GM19324 (cell line): ENCODE measurements around the gene CAPNS2.
"Not testable (repeated sequence)": the region's sequence is repeated elsewhere in the genome, so short reads cannot be mapped to it uniquely, and the experiment has no call there.

Experiments
- ATAC-seq: cut with Tn5 transposase; IDR thresholded peaks from one replicate; pipeline ENCODE4 v1.9.1; 2021; ENCODE audit warnings: mild to moderate bottlenecking, moderate library complexity; ENCODE audit not compliant: unreplicated experiment, low FRiP score

CAPNS2 gene

DNA sequence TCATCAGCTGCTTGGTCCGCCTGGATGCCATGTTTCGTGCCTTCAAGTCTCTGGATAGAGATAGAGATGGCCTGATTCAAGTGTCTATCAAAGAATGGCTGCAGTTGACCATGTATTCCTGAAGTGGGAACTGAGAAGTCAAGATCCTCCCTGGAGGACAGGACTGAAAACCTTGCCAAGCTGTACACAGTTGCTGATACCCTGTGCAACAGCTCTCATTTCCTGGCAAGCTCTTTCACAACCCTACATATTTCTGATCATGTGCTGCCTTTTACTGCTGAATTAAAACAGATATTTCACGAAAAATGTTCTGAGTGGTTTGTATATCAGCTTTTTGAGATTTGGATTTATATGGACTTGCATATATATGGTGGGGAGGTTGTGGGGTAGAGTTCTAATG lies 898 bp downstream of the CAPNS2 start:
- ATAC-seq: no peak

DNA sequence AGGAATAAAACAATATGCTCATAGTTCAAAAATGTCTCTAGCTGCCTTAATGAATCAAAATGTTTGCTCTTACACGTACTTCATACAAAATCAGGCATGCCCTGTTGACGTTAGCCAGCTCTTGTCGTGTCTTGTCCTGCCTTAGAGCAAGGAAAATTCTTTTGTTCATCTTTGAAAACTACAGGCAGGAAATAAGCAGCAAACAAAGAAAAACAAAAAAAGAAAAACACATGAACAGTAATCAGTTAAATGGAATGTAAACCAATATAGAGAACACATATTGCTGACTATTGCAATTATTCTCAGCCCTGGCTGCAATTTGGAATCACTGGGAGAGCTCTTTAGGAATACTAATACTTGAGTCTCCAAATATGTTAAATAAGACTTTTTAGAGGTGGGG lies 1.7 kb downstream of the CAPNS2 start:
- no peak for ATAC-seq

DNA sequence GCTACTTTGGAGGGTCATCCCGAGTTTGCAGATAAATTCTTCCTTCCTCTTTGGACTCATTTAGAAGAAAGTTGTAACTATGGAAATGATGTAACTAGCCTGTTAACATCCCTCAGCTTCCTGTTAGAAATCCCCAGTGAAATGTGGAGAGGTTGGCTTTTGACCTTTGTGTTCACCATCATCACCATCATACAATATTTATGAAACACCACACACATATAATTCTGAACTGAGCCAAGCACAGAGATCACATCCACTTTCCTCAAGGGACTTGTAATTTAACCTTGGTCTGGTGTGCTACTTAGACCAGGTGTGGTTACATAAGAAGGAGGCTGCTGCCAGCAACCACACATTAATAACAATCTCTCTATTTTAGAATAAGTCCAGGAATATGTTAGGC lies 2.5 kb downstream of the CAPNS2 start:
- ATAC-seq: no peak

DNA sequence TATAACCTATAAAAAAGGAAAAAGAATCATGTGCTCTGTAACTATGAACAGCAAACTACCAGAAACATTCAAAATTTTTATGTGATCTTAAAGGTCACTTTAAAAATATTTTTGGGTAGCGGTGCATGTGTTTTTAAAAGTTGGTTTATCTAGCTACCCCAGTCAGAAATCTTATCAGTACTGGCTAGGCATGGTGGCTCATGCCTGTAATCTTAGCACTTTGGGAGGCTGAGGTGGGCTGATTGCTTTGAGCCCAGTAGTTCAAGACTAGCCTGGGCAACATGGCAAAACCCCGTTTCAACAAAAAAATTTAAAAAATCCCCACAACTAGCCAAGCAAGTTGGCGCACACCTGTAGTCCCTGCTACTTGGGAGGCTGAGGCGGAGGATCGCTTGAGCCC lies 3.7 kb downstream of the CAPNS2 start:
- ATAC-seq: no peak

DNA sequence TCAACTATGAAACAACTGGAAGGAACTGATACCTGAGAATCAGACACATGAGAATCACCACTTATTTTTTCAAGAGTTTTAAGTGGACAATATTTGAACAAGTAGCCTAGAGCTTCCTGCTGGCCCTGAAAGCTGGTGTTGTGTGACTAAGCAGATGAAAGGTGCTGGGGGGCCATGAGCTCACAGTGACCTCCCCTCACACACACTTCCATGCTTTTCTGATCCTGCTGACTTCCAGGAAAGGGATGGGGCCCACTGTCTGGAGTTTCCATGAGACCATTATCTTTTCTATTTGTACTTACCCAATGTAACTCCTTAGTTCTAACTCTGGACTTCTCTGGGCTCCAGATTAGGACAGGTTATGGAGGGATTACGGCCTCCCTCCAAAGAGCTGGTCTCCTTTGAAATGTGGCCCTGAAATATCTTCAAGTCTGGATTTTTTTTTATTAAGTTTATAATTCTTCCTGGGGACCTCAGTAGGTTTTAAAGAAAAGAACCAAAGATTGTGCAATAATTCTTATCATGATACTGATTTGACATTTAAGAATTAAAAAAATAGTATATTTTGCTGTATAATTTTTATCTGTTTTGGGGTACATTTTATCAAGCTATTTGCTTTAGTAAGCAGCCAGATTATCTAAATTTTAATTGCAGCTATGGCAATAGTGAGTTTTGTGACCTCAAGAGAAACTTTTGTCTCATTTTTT lies 4.9 kb downstream of the CAPNS2 start:
- no peak for ATAC-seq

DNA sequence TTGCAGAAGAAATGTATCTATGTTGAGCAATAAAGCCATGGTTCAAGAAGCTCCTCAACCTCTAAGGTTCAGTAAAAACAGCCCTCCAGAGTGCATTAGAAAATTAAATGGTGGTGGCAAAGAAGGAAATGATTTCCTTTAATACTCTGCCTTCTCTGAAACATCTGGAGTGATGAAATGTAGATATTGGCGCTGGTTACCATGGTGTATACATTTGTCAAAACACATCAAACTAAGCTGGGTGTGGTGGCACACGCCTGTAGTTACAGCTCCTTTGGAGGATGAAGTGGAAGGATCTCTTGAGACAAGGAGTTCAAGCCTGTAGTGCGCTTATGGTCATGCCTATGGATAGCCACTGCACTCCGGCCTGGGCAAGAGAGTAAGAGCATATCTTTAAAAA lies 6.0 kb downstream of the CAPNS2 start:
- no peak for ATAC-seq

DNA sequence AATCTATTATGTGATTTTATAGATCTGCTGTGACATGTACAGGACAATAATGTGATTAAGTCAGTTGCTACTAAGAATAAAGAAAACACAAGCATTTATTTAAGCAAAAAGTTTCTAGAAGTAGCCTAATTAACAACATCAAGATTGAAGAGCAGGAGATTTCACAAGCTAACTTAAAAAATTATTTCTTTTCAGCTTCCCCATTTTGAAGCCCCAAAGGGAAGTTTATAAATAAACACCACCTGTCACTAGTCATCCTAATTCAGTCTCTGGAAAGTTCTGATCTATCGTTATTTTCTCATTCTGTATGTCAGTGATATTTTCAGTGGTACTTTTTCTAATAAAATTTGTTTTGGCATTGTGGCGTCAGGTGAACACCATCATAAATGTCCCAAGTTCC lies 8.3 kb downstream of the CAPNS2 start:
- no peak for ATAC-seq

DNA sequence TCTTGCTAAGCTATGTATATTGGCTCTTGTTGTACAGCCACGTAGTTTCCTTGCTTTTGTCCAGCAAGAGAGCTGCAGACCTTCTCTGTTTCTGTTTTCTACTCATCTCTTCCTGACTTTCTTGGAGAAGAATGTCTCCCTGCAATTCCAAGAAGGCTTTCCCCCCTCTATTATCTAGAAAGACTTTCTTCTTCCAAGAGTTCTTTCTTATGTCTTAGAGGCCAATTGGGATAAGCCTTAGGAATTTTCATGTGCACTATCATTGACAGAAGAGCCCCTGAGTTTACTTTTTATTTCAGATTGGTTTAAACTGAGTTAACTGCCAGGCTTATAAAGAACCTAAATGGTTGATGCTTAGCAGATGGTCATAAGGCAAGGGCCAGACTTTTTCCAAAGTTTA lies 9.0 kb downstream of the CAPNS2 start:
- ATAC-seq: no peak

DNA sequence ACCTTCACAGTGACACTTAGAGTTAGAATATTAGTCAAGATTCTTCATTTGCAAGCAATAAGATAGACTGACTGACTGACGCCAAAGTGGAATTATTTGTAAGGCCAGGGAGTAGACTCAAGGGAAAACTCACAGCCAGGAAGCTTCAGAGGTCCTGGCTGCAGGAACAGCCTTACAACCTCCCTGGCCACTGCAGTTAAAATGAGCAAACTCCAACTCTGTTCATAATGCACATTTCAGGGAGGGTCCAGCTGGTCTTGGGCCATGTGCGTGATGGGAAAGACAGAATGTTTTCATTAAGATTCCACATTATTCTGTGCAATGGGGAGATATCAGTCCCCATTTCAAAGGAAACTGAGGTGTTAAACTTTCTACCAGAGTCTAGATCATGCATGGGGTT lies 9.9 kb downstream of the CAPNS2 start:
- ATAC-seq: no peak

DNA sequence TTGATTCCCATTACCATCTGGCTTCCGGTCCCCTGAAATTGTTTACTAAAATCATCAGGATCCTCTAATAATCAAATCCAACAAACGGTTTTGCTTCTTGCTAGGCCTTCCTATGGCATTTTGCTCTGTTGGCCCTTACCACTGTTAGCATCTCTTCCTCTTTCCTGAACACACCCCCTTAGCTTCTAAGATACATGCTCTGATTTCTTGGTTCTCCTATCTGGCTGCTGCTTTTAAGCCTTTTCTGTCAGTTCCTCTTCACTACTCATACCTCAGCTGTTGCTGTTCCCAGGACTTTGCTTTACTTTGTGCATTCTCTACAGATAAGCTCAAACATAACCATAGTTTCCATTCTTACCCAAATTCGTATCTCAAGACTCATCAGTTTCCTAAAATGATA lies 11.4 kb downstream of the CAPNS2 start:
- ATAC-seq: no peak

DNA sequence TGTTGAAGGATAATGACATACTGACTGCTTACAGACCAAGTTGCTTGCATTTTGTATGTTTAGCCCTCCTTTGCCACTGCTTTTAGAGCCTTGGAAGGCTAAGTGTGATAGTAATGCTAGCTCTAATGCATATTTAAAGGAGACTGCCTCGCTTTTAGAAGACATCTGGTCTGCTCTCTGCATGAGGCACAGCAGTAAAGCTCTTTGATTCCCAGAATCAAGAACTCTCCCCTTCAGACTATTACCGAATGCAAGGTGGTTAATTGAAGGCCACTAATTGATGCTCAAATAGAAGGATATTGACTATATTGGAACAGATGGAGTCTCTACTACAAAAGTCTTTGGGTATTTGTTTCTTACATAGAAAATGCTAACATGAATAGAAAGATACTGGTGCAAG lies 19.1 kb downstream of the CAPNS2 start:
- ATAC-seq: no peak

DNA sequence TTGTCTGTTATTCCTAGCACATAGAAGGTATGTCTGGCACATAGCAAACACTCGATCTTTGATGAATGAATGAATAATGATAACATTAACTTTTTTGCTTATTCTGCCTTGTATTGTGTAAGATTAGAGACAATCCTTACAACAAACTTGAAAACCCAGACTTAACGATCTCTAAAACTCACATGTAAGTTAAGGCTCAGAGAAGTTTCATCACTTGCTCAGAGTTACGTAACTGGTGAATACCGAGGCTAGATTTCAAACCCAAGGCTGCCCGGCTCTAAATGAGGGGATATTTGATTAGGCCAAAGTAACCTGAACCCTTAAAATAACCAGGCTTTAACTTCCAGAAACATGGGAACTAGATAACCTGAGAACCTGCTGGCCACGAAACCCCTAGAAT lies 22.3 kb downstream of the CAPNS2 start:
- ATAC-seq: no peak

DNA sequence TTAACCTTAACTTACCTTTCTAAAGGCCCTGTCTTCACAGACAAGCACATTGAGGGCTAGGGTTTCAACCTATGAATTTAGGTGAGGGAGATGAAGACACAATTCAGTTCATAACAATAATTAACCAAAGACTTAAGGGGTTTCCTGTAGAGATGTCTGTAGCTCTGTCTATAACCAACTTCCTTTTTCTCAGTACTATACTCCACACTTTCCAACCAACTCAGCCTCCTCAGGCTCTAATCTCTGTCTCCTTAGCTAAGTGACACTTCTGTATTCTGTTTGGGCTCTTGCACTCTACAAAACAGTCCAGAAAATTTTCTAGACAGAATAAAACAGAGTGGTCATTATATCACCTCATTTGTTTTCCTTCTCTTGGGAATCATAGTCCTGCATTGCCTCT lies 25.8 kb downstream of the CAPNS2 start:
- ATAC-seq: no peak

DNA sequence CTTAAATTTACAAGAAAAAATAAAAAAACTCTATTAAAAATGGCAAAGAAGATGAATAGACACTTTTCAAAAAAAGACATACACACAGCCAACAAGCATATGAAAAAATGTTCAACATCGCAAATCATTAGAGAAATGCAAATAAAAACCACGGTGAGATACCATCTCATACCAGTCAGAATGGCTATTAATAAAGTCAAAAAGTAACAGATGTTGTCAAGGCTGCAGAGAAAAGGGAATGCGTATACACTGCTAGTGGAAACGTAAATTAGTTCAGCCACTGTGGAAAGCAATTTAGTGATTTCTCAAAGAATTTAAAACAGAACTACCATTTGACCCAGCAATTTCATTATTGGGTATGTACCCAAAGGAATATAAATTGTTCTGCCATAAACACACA lies 31.4 kb downstream of the CAPNS2 start:
- ATAC-seq: no peak

DNA sequence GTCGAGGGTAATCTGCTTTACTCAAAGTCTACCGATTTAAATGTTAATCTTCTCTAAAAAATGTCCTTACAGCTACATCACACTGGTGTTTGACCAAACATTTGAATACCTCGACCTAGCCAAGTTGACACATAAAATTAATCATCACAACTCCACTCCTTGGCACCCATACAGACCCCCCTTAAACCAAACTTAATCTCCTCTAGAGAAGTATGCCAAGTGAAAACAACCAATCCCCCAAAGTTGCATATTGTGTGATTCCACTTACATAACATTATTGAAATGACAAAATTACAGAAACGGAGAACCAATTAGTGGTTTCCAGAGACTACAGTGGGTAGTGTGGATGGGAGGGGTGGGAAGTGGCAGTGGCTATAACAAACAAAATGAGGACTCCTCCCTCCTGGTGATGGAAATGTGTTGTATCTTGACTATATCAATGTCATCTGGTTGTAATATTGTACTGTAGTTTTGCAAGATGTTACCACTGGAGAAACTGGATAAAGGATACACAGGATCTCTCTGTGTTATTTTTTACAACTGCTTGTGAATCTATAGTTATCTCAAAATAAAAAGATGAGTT lies 39.4 kb downstream of the CAPNS2 start:
- no peak for ATAC-seq

DNA sequence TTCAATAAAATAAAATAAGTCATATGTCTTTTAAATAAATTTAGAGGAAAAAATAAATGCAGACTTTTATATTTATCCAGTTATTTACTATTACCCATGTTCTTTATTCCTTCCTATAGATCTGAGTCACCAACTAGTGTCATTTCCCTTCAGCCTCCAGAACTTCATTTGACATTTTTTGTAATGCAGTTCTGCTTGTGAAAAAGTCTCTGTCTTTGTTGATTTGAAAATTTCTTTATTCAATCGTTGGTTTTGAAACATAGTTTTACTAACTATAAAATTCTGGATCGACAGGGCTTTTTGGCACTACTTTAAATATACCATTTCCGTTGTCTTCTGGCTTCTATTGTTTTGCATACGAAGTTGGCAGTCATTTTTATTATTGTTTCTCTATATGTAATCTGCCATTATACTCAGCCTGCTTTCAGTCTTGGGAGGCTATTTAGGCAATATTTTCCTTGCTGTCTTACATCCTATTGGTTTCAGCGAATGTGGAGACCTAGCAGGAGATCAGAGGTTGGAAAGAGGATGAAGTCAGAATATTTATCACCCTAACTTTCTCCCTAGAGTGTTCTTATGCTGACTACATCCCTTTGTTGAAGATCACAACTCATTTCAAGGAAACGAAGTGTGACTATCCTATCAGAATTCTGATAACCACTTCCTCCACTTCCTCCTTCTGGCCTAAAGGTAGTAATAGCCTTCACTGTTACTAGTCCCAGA lies 47.3 kb downstream of the CAPNS2 start:
- no peak for ATAC-seq

DNA sequence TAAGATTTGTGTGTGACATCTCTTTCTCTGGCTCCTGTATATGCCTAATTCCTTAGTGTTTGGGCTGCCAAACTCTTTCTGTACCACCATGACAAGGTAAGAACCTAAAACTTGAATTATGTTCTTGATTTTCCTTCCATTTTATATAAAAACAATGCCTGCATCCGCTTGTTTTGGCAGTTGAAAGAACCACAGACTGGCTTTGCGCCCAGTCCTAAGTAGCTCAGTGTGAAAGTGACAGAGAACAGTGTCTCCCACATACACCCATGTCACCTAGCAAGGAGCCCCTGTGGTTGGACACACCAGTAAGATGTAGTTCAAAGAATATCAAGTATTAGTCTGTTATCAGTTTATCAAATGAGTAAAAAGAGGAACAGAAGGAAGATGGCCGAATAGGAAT lies 48.6 kb downstream of the CAPNS2 start:
- ATAC-seq: no peak

DNA sequence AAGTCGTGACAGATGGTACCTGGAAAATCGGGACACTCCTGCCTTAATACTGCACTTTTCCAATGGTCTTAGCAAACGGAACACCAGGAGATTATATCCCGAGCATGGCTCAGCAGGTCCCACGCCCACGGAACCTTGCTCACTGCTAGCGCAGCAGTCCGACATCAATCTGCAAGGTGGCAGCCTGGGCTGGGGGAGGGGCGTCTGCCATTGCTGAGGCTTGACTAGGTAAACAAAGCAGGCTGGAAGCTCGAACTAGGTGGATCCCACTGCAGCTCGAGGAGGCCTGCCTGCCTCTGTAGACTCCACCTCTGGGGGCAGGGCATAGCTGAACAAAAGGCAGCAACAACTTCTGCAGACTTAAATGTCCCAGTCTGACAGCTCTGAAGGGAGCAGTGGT lies 49.2 kb downstream of the CAPNS2 start:
- ATAC-seq: not testable (repeated sequence)
